Colonic mucosa (tissue), 4 donors: ENCODE results near the gene PLXNA2. TPM values are rescaled to one million over a fixed set of nuclear protein-coding genes. Genes with fewer than 3 reads are reported as not detected.
A peak's percentile ranks its signal among the peaks of the same experiment; 100 is the strongest.

Source experiments
- DNase-seq: peaks from one replicate; pipeline ENCODE4 v3.0.0-alpha.2; 2020
- H3K27ac ChIP-seq: fragments of 200-600 bp; one replicate; pipeline ENCODE4 v1.8.0; 2021
- H3K27me3 ChIP-seq: fragments of 200-600 bp; one replicate; pipeline ENCODE4 v1.8.0; 2021
- H3K36me3 ChIP-seq: fragments of 200-600 bp; one replicate; pipeline ENCODE4 v1.8.0; 2021
- H3K4me1 ChIP-seq: fragments of 200-600 bp; one replicate; pipeline ENCODE4 v1.8.0; 2021; ENCODE audit warnings: mild to moderate bottlenecking
- H3K4me3 ChIP-seq: fragments of 200-600 bp; one replicate; pipeline ENCODE4 v1.8.0; 2021
- H3K9ac ChIP-seq, 2 donors: one replicate each; pipeline ENCODE4 v1.7.0; 2013; ENCODE audit warnings: control low read depth in 2 of 2, low read depth in 2 of 2, low read length in 2 of 2
- H3K9me3 ChIP-seq: fragments of 200-600 bp; one replicate; pipeline ENCODE4 v1.8.0; 2021
- intact Hi-C: fragments of 100-400 bp; cut with DNase I; formaldehyde crosslinking; loops from one replicate; pipeline ENCODE4 v1.14.1; 2022
- total RNA-seq, 2 donors: library from RNA; stranded (reverse); fragmentation: NEBNext Ultra II Directional in 1 of 2; extraction: Animal tissue kit (Norgen Biotek cat#: 25700) in 1 of 2; gene quantifications; one replicate each; pipeline ENCODE4 v1.2.1, GENCODE V29; 2021
- TF ChIP-seq, protein P1 (sequence below): fragments of 200-600 bp; IDR thresholded peaks from one replicate; pipeline ENCODE4 v1.8.0; 2022; ENCODE audit warnings: antibody characterized with exemption, mild to moderate bottlenecking
- donor health status: healthy.
- donor health status: DM: no; HTN: no; CAD: no.
- donor health status: DM: no; HTN: no; CAD: no.

PLXNA2 gene
- total RNA-seq, 2 donors from 2014 or later: 46.1 to 81.6 TPM

DNA sequence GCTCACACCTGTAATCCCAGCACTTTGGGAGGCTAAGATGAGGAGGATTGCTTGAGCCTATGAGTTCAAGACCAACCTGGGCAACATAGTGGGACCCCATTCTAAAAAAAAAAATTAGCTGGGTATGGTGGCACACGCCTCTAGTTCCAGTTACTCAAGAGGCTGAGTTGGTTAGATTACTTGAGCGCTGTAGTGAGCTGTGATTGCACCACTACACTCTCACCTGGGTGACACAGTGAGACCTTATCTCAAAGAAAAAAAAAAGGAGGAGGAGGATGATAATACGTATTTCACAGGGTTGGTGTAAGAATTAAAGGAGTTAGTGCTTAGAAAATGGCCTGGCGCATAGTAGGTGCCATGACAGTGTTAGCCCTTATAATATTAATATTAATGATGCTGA lies 144.1 kb downstream of the PLXNA2 start:
- no peaks in the 10 kb centered on the region for H3K9me3 ChIP-seq
- H3K36me3 ChIP-seq: no peaks in the 10 kb centered on the region
- no peak overlapping the region for H3K27ac ChIP-seq
- no peak overlapping the region for H3K9ac ChIP-seq
- H3K27me3 ChIP-seq: no peaks in the 10 kb centered on the region
- TF ChIP-seq, protein P1, sequence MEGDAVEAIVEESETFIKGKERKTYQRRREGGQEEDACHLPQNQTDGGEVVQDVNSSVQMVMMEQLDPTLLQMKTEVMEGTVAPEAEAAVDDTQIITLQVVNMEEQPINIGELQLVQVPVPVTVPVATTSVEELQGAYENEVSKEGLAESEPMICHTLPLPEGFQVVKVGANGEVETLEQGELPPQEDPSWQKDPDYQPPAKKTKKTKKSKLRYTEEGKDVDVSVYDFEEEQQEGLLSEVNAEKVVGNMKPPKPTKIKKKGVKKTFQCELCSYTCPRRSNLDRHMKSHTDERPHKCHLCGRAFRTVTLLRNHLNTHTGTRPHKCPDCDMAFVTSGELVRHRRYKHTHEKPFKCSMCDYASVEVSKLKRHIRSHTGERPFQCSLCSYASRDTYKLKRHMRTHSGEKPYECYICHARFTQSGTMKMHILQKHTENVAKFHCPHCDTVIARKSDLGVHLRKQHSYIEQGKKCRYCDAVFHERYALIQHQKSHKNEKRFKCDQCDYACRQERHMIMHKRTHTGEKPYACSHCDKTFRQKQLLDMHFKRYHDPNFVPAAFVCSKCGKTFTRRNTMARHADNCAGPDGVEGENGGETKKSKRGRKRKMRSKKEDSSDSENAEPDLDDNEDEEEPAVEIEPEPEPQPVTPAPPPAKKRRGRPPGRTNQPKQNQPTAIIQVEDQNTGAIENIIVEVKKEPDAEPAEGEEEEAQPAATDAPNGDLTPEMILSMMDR: no peak
- no peak overlapping the region for H3K4me3 ChIP-seq
- no peak for DNase-seq
- no peaks in the 10 kb centered on the region for H3K4me1 ChIP-seq
- intact Hi-C loops: no loop called here

DNA sequence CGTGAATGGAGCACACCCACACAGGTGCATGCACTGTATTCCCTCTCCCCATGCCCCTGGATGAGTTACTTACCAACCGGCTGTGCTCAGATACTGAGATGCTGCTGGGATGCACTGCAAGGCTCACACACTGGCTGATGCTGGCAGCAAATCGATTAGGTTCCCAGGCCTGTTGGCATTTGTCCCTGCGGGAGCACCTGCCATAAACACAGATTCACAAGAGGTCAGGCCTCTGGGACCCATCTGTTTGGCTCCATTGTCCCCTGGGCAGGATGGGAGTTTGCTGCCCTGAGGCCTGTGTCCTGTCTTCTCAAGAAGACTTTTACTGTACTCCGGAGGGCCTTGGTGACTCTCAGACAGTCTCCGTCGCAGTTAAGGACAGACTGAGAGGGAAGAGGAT lies 145.4 kb downstream of the PLXNA2 start:
- intact Hi-C loops: loop anchor here (10.0 kb wide), 1 partner anchor 146 kb away; the partner anchor contains the start of gene PLXNA2
- TF ChIP-seq, protein P1: no peak
- DNase-seq: no peak
- no peaks in the 10 kb centered on the region for H3K36me3 ChIP-seq
- no peak overlapping the region for H3K9ac ChIP-seq
- no peaks in the 10 kb centered on the region for H3K27me3 ChIP-seq
- H3K4me3 ChIP-seq: no peak overlapping the region
- H3K4me1 ChIP-seq: no peaks in the 10 kb centered on the region
- no peaks in the 10 kb centered on the region for H3K9me3 ChIP-seq
- no peak overlapping the region for H3K27ac ChIP-seq

DNA sequence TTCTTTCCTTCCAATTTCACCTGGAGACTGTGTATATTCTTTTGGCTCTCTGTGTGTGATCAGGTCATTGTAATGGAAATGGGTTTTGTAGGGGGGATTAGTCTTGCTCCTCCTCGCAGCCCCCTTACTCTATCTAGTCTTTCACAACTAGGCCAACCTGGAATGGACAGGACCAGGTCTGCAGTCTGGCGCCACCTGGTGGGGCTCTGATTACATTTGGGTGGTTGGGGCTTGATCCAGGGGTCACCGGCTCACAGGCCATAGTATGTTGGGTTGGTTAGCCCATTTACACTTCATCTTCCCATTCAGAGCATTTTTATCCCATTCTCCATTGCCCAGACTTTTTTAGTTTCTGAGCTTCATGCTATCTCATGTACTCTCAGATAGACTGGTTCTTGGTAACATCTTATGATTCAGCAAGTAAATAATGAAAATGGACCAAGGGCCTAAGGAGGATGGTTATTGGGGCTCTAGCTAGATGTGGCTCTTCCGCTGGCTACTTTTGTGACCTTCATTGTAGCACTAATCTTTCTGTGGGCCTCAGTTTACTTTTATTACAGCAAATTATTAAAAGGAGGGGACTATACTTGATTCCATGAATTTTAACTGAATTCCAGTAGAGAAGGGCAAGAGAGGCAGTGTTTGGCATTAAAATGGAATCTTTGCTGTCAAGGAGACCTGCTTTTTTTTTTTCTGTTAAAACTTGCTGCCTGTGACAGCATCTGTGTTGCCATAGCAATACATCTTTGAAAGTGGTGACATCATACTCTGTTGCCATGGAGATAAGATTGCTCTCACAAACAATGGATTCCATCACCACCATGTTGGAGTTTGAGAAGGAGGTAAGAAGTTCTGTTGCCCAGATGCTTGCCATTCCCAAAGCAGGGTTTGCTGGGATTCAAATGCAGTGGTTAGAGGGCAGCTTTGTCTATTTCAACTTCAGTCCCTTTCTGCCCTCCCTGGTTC lies 150.1 kb downstream of the PLXNA2 start:
- Histone ChIP-seq H3K36me3 (no peaks in the 10 kb centered on the region), H3K4me1 (no peaks in the 10 kb centered on the region)

DNA sequence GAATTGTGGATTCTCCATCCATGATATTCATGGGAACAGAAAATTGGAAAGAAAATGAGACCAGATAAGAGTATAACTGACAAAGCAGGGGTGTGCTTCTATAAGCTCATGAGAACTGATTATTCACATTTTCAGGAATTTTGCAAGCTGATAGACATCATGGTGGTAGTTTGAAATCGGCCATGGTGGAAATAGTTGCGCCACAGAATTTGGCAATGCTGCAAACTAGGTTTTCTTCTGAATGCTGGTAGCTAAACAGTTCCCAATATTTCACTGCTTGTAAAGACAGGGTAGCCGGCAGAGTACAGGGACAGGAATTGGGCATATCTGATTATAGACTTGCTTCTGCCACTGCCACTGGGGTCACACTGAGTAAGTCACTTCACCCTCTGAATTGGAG lies 151.1 kb downstream of the PLXNA2 start:
- Histone ChIP-seq H3K9ac (no peak overlapping the region), H3K4me3 (no peak overlapping the region), H3K4me1 (no peaks in the 10 kb centered on the region), H3K27me3 (no peaks in the 10 kb centered on the region), H3K9me3 (no peaks in the 10 kb centered on the region), H3K36me3 (no peaks in the 10 kb centered on the region), H3K27ac (no peak overlapping the region)
- intact Hi-C loops: loop anchor here (5.0 to 10.0 kb wide), 2 partner anchors 71 to 152 kb away; partner anchors contain the start of gene PLXNA2
- no peak for DNase-seq
- TF ChIP-seq, protein P1: no peak

More for the DNA sequence above, 150.1 kb downstream of the PLXNA2 start:
- no peak overlapping the region for H3K9ac ChIP-seq
- no peaks in the 10 kb centered on the region for H3K27me3 ChIP-seq
- H3K4me3 ChIP-seq: no peak overlapping the region
- DNase-seq: peak; percentile 74
- H3K27ac ChIP-seq: no peak overlapping the region
- intact Hi-C loops: loop anchor here (5.0 to 10.0 kb wide), 2 partner anchors 72 to 151 kb away; partner anchors contain the start of gene PLXNA2
- no peaks in the 10 kb centered on the region for H3K9me3 ChIP-seq
- TF ChIP-seq, protein P1: peak; percentile 66

DNA sequence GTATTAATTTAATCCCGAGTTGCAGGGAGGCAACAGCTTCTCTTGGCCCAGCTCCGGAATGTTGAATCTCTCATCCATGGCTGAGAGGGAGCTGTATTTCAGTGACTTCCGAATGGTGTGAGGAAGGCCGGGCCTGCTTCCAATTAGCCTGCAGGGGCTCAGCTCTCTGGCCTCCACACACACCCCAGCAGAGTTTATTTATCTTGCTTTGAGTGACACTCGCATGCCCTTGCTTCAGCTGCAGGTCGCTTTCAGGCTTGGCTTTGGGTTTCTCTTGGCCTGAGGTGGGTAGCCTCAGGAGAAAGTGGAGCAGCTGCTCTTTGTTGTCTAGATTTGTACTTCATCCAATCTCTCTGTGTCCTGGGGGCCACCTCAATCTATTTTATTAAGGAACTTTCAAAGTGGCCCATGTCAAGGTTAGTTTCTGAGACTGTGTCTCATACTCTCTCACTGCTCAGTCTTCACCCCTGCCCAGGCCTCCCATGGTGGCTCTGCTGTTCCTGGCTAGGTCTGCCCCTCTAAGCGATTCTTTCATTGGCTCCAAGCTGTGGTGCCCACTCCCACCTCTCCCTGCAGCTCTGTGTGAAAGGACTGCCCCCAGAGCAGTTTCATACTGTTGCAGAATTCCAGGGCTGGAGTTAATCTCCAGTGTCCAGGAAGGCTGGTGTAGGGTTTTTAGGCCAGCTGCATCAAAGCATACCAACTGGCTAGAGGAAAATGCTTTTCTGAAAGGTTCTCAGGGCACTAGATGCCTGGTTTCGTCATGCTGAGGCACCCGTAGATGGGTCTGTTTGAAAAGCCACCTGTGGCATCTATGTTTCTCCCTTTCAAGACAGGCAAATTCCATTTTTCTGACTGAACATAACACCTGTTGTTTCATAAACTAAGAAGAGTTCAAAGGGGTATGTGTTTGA lies 153.5 kb downstream of the PLXNA2 start:
- DNase-seq: no peak
- Histone ChIP-seq H3K9ac (no peak overlapping the region), H3K27ac (no peak overlapping the region), H3K36me3 (no peaks in the 10 kb centered on the region), H3K4me3 (no peak overlapping the region), H3K9me3 (no peaks in the 10 kb centered on the region), H3K4me1 (peaks cover 5% of the 10 kb centered on the region), H3K27me3 (no peaks in the 10 kb centered on the region)
- intact Hi-C loops: loop anchor here (5.0 to 10.0 kb wide), 2 partner anchors 68 to 154 kb away; partner anchors contain the start of gene PLXNA2
- TF ChIP-seq, protein P1: no peak
